Neural crest cell (in vitro differentiated cells): ENCODE measurements around the gene PRDM16. TPM values are rescaled to one million over a fixed set of nuclear protein-coding genes. Genes with fewer than 3 reads are reported as not detected.
A peak's percentile ranks its signal among the peaks of the same experiment; 100 is the strongest.

Experiments used
- DNase-seq: peaks from one replicate; pipeline ENCODE4 v3.0.0; 2021; ENCODE audit warnings: low read depth, mixed read lengths, low spot score
- H3K27ac Mint-ChIP-seq: one replicate; pipeline ENCODE4 v1.8.0; 2021; ENCODE audit warnings: mild to moderate bottlenecking, mixed read lengths; ENCODE audit not compliant: unreplicated experiment
- H3K27me3 Mint-ChIP-seq: 2 replicates; pipeline ENCODE4 v1.8.0; 2021; ENCODE audit warnings: low read depth, mild to moderate bottlenecking, mixed read lengths
- H3K36me3 Mint-ChIP-seq: 2 replicates; pipeline ENCODE4 v1.8.0; 2021; ENCODE audit warnings: low read depth, mild to moderate bottlenecking, mixed read lengths
- H3K4me1 Mint-ChIP-seq: 2 replicates; pipeline ENCODE4 v1.8.0; 2021; ENCODE audit warnings: mixed read lengths
- H3K4me3 Mint-ChIP-seq: one replicate; pipeline ENCODE4 v1.8.0; 2021; ENCODE audit warnings: mild to moderate bottlenecking, mixed read lengths
- H3K9me3 Mint-ChIP-seq: 2 replicates; pipeline ENCODE4 v1.8.0; 2021; ENCODE audit warnings: mixed read lengths
- CTCF ChIP-seq: fragments of 200-600 bp; sonication (generic); conservative IDR thresholded peaks from 2 replicates; pipeline ENCODE4 v1.5.0; 2021; ENCODE audit warnings: antibody characterized with exemption, mild to moderate bottlenecking
- total RNA-seq: library from RNA; stranded (reverse); gene quantifications from 2 replicates; pipeline ENCODE4 v1.2.1, GENCODE V29; 2021

The PRDM16 gene
- total RNA-seq, 1 donor from 2014 or later: 11.7 TPM

GRCh38 chr1:3101124-3101939 is 32.3 kb downstream of the PRDM16 start:
- no peak for DNase-seq
- Mint-ChIP-seq H3K4me3 (no peak overlapping the region), H3K36me3 (no peaks in the 10 kb centered on the region), H3K9me3 (no peaks in the 10 kb centered on the region), H3K27ac (peak overlapping the region; percentile 78), H3K27me3 (no peaks in the 10 kb centered on the region), H3K4me1 (peaks cover 39% of the 10 kb centered on the region)
- no peak for TF ChIP-seq CTCF

- Mint-ChIP-seq H3K9me3 (no peaks in the 10 kb centered on the region), H3K4me1 (peaks cover 39% of the 10 kb centered on the region), H3K27ac (no peak overlapping the region), H3K36me3 (no peaks in the 10 kb centered on the region), H3K27me3 (no peaks in the 10 kb centered on the region), H3K4me3 (no peak overlapping the region)
- no peak for TF ChIP-seq CTCF
- no peak for DNase-seq
These were observed 33.6 kb downstream of the PRDM16 start for GRCh38 chr1:3102641-3103040.

GRCh38 chr1:3103967-3104677 is 35.1 kb downstream of the PRDM16 start:
- H3K36me3 Mint-ChIP-seq: peaks cover 5% of the 10 kb centered on the region
- peaks cover 40% of the 10 kb centered on the region for H3K4me1 Mint-ChIP-seq

GRCh38 chr1:3105167-3105863 is 36.3 kb downstream of the PRDM16 start:
- Mint-ChIP-seq H3K27ac (peak overlapping the region; percentile 87), H3K4me1 (peaks cover 47% of the 10 kb centered on the region), H3K9me3 (no peaks in the 10 kb centered on the region), H3K27me3 (no peaks in the 10 kb centered on the region), H3K36me3 (peaks cover 5% of the 10 kb centered on the region), H3K4me3 (peak overlapping the region; percentile 83)
- no peak for TF ChIP-seq CTCF
- peak; percentile 81 for DNase-seq

More at GRCh38 chr1:3103967-3104677, 35.1 kb downstream of the PRDM16 start:
- no peak for TF ChIP-seq CTCF
- H3K4me3 Mint-ChIP-seq: peak overlapping the region; percentile 49
- DNase-seq: no peak
- H3K27ac Mint-ChIP-seq: no peak overlapping the region
- H3K27me3 Mint-ChIP-seq: no peaks in the 10 kb centered on the region
- H3K9me3 Mint-ChIP-seq: no peaks in the 10 kb centered on the region

- TF ChIP-seq CTCF: no peak
- no peak for DNase-seq
- Mint-ChIP-seq H3K4me1 (peaks cover 41% of the 10 kb centered on the region), H3K4me3 (no peak overlapping the region), H3K27ac (no peak overlapping the region), H3K27me3 (no peaks in the 10 kb centered on the region), H3K9me3 (no peaks in the 10 kb centered on the region), H3K36me3 (peaks cover 5% of the 10 kb centered on the region)
These were observed 37.2 kb downstream of the PRDM16 start for GRCh38 chr1:3106216-3106615.
